ENCODE results near the gene NUP54.

Gene NUP54

DNA sequence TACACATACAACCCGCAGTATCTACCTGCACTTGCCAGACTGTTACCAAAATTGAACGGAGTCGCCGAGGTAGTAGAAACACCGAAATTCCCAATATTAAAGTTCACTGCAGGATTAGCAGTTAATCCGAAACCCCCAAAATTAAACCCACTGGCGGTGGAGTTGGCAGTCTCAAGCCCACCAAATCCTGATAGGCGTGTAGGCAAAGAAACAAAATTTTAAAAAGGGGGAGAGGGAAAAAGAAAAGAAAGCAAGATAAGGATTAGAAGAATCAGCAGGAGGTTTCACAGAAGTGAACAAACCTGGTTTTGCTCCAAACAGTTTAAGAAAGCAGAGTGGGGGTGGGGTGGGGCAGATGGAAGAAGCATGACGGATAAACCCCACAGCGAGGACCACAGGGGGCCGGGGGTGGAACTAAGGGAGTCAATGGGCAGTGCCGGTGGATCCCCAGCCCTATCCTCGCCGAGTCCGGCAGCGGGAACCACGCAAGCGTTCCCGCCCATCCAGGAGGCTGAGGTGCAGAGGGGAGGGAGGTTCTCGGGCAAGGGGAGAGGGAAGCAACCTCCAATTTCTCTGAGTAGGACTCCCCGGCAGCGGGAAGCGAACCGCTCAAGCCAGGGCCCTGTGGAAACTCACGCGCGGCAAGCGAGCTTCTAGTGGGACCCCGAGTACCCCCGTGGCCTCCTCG lies 599 bp downstream of the NUP54 start:
- peak; percentile 68 to 82 (median 69) for DNase-seq

DNA sequence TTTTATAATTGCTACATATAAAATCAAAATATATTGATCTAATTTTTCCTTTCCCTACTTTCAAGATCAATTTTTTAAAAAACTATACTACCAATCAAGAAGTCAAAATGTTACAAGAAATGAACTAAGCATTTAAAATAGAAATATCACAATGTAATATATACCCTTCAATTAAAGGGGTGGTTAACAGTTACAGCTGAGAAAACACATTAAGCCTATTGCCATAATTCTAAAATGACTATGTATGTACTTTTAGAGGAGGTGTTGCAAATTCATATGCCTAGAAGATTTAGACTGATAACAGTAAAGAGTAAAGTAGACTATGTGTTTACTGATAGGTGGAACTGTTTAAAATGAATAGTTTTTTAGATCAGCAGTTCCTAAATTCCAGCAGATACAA lies 3.7 kb downstream of the NUP54 start:
- DNase-seq: no peak

DNA sequence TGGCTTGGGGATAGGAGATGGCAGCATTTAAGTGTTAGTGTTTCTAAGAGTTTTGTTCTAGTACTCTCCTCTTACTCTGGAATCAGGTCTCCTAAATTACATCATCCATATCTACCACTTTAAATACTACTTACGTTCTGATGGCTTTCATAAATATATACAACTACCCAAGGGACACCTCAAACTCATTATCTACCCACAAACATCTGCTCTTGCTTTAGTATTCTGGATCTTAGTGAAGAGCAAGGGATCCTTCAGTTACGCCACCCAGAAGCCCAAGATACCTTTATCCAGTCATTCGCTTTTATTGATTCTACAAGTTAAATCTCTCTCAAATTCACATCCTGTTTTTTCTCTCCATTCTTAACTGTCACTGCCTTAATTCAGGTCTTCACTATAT lies 7.0 kb downstream of the NUP54 start:
- DNase-seq: no peak

DNA sequence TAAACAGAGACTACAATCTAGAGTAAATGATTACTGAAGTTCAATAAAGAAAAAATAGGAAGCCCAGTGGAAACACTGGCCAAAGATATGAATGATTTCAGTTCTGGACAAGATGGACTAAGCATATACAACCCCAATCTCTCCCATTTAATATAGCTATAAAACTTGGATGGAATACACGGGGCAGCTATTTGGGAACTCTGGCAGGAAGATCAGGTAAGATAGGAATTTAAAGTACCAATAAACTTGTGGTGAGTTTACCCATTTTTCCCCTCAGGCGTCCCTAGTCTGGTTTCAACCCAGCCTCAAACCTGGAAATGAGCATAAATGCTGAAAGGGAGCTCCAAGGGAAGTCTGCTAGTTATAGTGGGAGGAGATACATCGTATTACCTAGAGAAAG lies 20.4 kb downstream of the NUP54 start:
- no peak for DNase-seq

DNA sequence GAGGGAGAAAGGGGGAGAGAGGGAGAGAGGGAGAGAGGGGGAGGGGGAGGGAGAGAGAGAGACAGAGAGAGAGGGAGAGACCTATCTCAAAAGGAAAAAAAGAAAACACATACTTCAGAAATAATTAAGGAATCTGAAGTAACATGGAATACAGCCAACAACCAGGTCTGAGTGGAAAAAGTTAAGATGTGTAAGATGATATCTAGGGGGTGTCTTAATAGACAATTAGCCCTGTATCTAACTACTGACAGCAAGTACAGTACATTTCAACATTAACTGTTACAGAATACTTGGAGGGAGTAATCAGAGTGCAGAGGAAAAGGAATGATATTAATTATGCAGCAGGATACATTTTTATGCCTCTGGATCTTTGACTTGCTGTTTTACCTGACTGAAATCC lies 22.4 kb downstream of the NUP54 start:
- no peak for DNase-seq

DNA sequence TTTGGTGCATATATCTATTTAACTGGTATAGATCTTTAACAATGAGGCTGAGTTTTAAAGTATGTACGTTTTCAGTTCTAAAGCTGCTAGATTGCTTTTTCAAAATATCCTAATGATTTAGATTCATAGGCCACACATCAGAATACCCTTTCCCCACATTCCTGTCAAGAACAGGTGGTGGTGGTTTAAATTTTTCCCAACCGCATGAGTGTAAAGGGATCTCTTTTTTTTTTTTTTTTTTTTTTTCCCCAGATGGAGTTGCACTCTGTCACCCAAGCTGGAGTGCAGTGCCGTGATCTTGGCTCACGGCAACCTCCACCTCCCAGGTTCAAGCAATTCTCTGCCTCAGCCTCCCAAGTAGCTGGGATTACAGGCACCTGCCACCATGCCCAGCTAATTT lies 28.0 kb downstream of the NUP54 start:
- no peak for DNase-seq

DNA sequence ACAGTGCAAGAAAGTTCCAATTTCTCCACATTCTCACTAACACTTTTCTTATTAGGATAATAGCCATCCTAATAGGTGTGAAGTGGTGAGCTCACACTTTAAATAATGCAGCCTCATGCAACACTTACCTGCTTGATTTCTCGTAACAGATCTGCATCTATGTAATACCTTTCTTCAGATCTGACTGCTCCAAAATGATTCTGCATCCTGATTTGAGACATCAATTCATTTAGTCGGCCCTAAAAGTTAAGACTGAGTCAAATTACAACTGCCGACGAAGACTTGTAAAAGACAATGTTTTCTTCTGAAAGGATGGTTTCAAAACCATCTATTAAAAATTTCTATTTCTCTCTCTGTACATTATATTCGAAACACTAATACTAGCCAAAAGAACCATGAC lies 30.7 kb downstream of the NUP54 start:
- DNase-seq: no peak

DNA sequence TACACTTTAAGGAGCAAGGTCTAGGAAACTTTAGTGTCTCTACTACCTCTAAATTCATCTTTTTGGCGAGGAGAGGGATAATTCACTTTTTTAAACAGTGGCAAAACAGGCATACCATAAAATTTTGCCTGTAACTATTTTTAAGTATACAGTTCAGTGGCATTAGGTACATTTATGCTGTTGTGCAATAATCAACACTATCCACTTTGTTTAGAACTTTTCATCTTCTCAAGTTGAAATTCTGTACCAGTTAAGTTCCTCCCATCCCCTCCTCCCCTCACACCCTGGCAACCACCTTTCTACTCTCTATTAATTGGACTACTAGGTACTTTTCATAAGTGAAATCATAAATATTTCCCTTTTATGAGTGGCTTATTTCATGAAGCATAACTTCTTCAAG lies 31.4 kb downstream of the NUP54 start:
- no peak for DNase-seq

DNA sequence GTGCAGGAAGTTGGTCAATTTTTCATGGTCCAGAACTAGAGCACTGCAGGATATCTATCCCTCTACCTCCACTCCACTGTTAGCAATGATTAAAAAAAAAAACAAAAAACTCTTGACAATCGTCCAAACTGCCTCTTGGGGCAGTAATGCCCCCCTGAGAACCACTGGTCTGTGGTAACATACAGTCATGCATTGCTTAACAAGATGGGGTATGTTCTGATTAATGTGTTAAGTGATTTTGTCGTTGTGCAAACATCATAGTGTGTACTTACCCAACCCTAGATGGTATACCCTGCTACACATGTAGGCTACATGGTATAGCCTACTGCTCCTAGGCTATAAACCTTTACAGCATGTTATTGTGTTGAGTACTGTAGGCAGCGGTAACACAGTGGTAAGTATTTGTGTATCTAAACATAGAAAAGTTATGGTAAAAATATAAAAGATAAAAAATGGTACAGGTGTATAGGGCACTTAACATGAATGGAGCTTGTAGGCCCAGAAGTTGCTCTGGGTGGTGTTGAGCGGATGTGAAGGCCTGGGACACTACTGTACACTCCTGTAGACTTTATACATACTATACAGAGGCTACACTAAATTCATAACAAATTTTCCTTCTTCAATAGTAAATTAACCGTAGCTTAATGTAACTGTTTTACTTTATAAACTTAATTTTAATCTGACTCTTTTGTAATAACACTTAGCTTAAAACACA lies 39.6 kb downstream of the NUP54 start:
- peak; percentile 34 to 47 (median 46) for DNase-seq

DNA sequence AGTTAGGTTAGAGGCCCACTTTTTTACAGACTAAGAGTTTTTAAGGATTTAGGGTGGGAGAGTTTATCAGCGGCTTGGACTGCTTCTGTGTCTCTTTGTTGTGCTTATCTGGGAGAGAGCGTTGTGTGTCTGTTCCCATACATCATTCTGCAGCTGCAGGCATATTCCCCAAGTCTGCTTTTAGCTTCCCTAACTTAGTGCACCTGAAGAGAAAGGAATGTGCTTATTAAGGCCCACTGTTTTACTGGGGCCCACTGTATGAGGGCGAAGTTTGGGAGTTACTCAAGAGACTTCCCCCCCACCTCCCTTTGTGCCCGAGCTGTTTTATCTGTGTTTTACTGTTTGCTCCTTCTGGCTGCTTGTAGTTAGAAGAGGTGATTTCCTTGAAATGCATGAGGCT lies 41.8 kb downstream of the NUP54 start:
- no peak for DNase-seq

DNA sequence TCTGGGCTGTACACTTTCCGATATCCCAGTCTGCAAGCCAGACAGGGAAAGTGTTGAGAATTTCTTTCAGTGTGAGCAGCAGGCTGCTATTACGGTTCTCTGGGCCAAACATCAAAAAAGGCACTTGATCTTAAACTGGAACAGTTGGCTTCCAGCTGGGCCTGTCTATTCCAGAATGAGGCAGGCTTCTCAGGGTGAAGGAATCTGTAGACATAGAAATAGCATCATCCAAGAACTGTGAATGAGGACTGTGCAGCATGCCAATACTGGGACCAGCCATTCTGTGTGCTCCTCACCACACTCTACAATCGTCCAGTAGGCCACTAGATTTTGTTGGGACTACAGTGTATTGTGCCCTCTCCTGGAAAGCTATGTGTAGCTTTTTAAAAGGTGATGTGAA lies 42.5 kb downstream of the NUP54 start:
- DNase-seq: no peak

DNA sequence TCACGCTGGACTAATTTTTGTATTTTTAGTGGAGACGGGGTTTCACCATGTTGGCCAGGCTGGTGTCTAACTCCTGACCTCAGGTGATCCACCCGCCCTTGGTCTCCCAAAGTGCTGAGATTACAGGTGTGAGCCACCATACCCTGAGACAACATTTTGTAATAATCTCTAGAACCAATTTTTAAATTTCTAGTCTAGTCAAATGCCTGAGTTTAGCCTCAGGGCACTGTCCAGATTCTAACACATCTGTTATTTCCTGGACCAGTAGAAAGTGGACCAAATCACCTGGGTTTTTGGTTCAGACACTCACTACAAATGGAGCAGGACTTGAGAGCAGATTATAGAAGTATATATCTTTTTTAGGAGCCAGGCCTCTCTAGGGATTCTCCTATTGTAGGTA lies 52.1 kb downstream of the NUP54 start:
- DNase-seq: no peak

DNA sequence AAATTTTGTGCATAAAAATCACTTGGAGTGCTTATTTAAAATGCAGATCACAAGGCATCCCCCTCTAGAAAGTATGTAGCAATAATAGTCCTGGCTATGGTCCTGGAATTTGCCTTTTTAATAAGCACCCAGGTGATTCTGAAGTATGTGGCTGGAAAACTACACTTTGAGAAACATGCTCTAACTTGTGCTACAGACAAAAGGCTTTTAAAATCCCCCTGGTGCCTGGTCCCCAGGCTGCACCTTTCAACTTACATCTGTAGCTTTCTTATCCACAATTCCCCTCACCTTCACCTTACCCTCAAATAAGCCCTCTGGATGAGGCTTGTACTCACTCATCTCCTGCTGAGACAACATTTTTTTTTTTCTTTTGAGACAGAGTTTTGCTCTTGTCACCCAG lies 52.6 kb downstream of the NUP54 start:
- DNase-seq: no peak

DNA sequence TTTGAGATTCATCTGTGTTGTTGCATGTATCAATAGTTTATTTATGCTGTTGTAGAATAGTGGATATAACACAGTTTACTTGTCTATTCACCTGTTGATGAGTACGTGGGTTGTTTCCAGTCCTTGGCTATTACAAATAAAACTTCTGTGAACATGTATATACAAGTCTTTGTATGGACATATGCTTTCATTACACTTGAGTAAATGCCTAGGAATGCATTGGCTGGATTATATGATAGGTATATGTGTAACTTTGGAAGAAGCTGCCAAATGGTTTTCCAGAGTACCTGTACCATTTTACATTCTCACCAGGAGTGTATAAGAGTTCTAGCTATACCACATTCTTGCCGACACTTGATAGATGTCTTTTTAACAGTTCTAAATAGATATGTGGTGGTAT lies 57.1 kb downstream of the NUP54 start:
- DNase-seq: no peak

DNA sequence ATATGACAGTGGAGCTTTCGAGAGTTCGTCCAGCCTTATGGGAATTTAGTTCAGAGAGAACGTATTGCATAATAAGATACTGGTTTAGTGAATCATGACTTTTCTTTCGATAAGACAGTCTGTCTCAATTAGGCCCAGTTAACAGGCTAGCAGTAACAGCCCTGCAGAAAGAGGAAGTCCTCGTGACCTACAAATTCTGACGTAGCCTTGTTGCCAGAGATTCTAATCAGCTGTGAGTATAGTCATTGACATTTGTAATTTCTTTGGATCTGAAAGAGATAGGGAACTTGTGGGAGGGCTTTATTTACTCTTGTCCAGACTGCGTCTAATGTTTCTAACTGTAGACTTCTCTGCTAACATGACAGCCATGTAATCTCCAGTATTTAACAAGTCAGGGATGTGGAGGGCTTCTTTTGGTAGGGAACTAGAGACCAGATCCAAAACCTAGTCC lies 57.9 kb downstream of the NUP54 start:
- peak; percentile 89 to 99 (median 97) for DNase-seq

DNA sequence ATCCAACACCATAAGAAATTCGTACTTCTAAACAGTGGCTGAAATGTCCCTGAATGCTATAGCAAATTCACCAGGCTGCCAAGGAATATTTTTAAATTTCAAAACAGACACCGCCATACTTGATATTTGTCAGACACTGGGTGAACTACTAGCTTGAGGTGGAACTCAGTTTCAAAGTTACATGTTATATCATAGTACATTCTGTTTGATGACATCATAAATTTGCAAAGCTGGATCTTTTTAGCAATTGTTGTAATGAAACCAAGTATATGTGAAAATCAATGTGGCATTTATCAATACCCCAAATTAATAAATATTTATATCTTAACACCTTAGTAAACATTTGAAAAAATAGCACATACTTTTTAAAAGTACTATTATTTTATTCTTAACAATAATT lies 59.5 kb downstream of the NUP54 start:
- no peak for DNase-seq

DNA sequence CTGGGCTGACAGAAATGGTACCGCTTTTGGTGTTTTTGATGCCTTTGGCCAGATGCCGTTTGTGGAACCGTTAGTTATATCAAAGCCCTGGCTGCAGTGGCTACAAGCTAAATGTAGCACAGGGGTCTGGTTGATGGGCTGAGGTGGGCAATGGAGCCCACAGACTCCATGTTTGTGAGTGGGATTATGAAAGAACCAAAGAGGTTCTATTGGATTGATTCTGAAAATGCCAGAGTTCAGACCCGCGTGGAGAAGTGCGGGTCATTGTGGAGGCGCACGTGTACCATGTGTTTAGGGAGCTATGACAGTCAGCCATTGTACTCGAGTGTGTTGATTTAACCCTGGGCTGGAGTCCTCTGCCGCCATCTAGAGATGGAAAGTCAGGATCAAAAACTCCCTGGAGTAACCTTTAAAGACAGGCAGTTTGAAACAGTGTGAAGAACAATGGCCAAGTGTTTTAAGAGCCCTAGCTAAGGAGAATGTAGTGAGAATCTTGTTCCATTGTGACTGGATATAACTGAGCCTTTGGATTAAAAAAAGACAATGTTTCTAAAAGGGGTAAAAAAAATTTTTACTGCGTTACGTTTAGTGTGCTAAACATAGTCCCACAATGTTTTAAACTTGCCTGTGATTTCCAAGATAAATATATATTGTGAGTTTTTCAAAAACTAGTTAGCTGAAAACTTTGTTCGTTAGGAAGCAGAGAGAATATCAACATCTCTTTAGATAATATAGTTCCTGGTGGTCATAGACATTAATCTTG lies 61.0 kb downstream of the NUP54 start:
- peak; percentile 56 to 64 (median 59) for DNase-seq

DNA sequence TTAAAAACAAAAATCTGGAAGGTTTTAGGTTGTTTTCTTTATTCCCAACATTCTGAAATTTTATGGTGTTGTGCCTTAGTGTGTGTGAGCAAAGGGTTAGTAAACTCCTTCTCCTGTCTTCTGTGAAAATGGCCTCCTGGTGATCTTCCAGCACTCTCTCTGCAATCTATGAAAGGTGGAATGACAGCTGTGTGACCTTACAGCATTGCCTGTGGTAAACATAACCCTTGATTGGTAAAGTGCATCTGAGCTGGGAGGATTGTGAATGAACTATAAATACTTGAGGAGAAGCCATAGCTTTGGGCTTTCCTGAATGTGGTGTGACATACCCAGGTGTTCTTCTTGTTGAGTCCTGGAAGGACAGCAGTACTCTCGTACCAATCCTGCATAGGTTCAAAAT lies 63.7 kb downstream of the NUP54 start:
- no peak for DNase-seq

DNA sequence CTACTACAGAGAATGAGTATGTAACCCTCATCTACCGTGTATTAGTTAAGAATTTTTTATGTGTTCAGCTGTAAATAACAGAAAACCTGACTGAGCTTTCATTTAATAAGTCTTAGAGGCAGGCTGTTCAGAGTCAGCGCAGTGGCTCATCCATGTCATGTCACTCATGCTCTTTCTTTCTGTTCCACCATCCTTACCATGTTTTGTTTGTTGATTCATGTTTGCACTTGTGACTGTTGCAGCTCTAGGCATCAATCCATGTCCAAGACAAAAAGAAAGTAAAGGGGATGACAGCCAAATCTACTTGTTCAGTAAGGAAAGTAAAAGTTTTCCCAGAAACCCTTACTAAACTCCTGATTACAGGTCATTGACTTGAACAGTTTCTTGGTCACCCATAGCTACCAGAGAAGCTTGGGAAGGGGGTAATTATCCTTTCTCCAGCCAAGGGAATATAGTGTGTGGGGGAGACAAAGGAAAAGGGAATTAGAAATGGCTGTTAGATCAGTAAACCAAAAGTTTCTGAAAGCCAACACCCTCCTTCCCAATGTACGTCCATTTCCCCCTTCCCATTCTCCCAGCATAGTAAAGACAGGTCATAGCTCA lies 64.7 kb downstream of the NUP54 start:
- DNase-seq: no peak

DNA sequence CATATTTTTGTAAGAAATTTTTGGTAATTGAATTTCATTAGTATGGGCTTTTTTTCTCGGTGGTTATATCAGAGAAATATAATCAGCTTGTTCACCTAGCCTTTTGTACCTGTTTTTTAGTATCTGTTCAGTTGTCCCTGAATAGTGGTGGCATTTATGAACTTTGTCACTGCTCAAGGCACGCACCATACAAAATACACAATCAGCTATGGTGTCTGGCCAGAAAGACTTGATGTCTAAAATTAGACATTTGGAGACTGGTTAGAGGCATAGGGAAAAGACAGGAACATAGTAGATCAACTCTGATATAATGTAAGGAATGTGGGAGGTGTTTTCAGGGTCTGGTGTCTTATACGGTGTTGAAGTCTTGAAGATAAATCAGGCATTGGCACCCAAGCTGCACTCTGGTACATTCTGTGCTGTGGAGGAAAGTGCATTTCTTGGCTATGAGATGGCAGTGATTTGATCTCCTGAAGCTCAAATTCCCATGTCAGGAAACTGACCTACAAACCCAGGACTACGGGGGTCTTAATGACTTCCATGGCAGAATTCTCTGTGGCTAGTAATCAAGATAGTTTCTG lies 70.1 kb downstream of the NUP54 start:
- DNase-seq: no peak

DNA sequence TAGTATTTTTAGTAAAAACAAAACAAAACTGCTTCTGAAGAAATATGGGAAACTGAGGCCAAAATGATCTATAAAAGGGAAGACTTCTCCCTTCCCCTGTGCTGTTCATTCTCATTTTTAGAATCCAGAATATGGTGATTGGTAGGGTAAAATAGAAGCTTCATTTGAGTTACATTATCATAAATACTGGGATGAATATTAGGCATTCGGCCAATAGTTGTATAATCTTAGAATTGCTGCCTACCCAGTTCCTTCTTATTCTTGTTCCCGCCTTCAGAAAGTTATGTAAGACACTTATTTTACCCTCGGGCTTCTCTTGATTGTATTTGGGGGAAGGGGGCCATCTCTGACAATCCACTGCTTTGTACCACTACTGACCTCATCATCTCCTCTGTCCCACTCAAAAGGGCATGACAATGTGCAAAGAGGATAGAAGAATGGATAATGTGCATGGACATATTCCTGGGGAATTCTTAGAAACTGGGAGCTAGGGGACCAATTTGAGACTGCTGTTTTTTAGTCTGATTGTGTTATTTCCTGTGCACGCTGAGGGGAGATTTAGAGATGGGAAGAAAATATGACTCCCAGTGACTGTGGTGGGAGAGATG lies 73.1 kb downstream of the NUP54 start:
- no peak for DNase-seq

DNA sequence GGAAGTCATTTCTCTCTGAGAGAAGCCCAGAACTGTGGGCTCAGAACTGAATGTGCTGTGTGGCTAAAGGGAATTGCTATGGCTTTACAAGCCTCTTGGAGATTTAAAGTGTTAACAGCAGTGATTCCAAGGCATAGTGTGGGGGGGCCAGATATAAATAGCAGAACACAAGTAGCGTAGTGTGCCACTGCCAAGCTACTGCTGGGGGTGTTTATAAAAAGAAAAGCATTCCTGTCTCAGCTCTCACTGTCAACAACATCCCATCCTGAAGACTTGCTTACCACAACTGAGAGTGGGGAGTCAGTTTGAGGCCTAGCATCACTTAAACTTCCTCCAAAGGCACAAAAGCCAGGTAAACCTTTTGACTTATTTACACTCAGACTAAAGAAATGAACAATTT lies 73.7 kb downstream of the NUP54 start, which contains the start of gene ART3:
Gene ART3 (plus strand): TSS at position 242 of the 400 bp plus-strand sequence. CDS start 1,181 bp downstream, outside the sequence.
- DNase-seq: no peak

DNA sequence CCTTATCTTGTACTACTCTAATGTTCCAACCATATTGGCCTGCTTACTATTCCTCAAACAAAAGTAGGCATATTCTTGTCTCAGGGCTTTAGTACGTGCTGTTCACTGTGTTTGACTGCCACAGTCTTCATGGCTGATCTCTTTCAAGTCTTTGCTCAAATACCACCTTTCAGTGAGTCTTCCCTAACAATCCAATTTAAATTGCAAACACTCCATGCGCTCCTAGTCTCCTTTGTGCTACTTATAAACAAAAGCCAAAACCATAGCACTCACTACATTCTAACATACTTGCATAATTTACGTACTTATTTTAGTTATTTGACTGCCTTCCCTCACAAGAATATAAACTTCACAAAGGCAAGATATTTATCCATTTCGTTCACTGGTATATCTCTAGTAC lies 75.4 kb downstream of the NUP54 start:
- DNase-seq: no peak

Data from suppressor macrophage treated with lipopolysaccharide for 1 hour (primary cell).